Panc1 (cell line): ENCODE results near the gene SEC16A. TPM values are rescaled to one million over a fixed set of nuclear protein-coding genes. Genes with fewer than 3 reads are reported as not detected.

ENCODE experiments used
- ATAC-seq: fragments of 200-7000 bp; cut with Tn5 transposase; 2 replicates; pipeline ENCODE4 v1.9.1; 2020; ENCODE audit warnings: mild to moderate bottlenecking, moderate library complexity
- BruUV-seq: library from RNA; stranded (reverse); fragments of 400-500 nt; replicated peaks from 2 replicates; lab custom pipeline; 2021; lab: Mats Ljungman, UMichigan
- CTCF ChIA-PET: fragments of 300-600 bp; sonication (Branson Sonifier 250); formaldehyde crosslinking; loops from one replicate; lab custom pipeline; 2022; ENCODE audit warnings: antibody characterized with exemption; lab: Charles Lee
- POLR2A ChIA-PET: fragments of 300-600 bp; sonication (Branson Sonifier 250); formaldehyde crosslinking; loops from one replicate; lab custom pipeline; 2022; ENCODE audit warnings: antibody characterized with exemption; lab: Charles Lee
- DNase-seq: peaks from one replicate; pipeline ENCODE4 v3.0.0-alpha.2; 2010; ENCODE audit warnings: low read depth, low spot score
- H3K27ac ChIP-seq: 2 replicates; pipeline ENCODE4 v1.5.1; 2011; ENCODE audit warnings: mild to moderate bottlenecking, low read length, inconsistent platforms
- H3K27me3 ChIP-seq: fragments of 200-500 bp; sonication (Bioruptor generic); 2 replicates; pipeline ENCODE4 v1.6.0; 2014; ENCODE audit warnings: low read length, inconsistent platforms; ENCODE audit not compliant: control insufficient read depth, insufficient read depth
- H3K36me3 ChIP-seq: fragments of 200-500 bp; sonication (Bioruptor generic); 2 replicates; pipeline ENCODE4 v1.5.1; 2014; ENCODE audit warnings: inconsistent platforms, mild to moderate bottlenecking, low read length, moderate library complexity; ENCODE audit not compliant: control insufficient read depth, insufficient read depth
- H3K4me1 ChIP-seq: 2 replicates; pipeline ENCODE4 v1.5.1; 2011; ENCODE audit warnings: inconsistent platforms, mild to moderate bottlenecking, low read length, moderate library complexity; ENCODE audit not compliant: control insufficient read depth, insufficient read depth
- H3K4me3 ChIP-seq, 2 experiments: 2 replicates each; pipeline ENCODE4 v1.5.1; 2011 to 2012; ENCODE audit warnings: low read depth in 2 of 2, low read length in 2 of 2, mild to moderate bottlenecking in 2 of 2, inconsistent platforms in 1 of 2, moderate library complexity in 1 of 2
- H3K9me3 ChIP-seq: fragments of 200-500 bp; sonication (Bioruptor generic); 2 replicates; pipeline ENCODE4 v1.5.1; 2014; ENCODE audit warnings: low read depth, mild to moderate bottlenecking, inconsistent platforms, low read length, moderate library complexity; ENCODE audit not compliant: control insufficient read depth, insufficient read depth
- POLR2AphosphoS5 ChIP-seq: IDR thresholded peaks from 2 replicates; pipeline ENCODE4 v1.6.1; 2012; ENCODE audit warnings: mild to moderate bottlenecking, low read depth, low read length, moderate library complexity
- REST ChIP-seq, 2 experiments: IDR thresholded peaks; 2 replicates each; pipeline ENCODE4 v1.6.1; 2011 to 2012; ENCODE audit warnings: low read depth in 2 of 2, control low read depth in 1 of 2, low read length in 1 of 2, mild to moderate bottlenecking in 1 of 2, moderate library complexity in 1 of 2; ENCODE audit not compliant: insufficient read depth in 1 of 2
- SIN3A ChIP-seq: IDR thresholded peaks from 2 replicates; pipeline ENCODE4 v1.6.1; 2012; ENCODE audit warnings: low read depth, mild to moderate bottlenecking, low read length, moderate library complexity, borderline replicate concordance; ENCODE audit not compliant: insufficient read depth
- TCF7L2 ChIP-seq: IDR thresholded peaks from 2 replicates; pipeline ENCODE4 v1.6.1; 2011; ENCODE audit warnings: mild to moderate bottlenecking, low read depth, low read length, inconsistent platforms
- in situ Hi-C: cut with HindIII; loops from 2 replicates; pipeline ENCODE4 v1.10.0; 2016; ENCODE audit warnings: low sequenced_read_pairs, low pct_unique_long_range_greater_than_20kb
- intact Hi-C: fragments of 100-400 bp; cut with micrococcal nuclease; formaldehyde crosslinking; loops from one replicate; pipeline ENCODE4 v1.10.0; 2022; ENCODE audit not compliant: unreplicated experiment
- total RNA-seq: library from RNA; stranded (reverse); gene quantifications from one replicate; pipeline ENCODE4 v1.2.1, GENCODE V29; 2021; ENCODE audit not compliant: unreplicated experiment
- TF ChIP-seq, protein P1 (sequence below): fragments of 450-650 bp; IDR thresholded peaks from 2 replicates; pipeline ENCODE4 v1.5.1; 2017; ENCODE audit warnings: mild to moderate bottlenecking

Gene SEC16A
- total RNA-seq, 1 experiment from 2014 or later, result 76.5 TPM

DNA sequence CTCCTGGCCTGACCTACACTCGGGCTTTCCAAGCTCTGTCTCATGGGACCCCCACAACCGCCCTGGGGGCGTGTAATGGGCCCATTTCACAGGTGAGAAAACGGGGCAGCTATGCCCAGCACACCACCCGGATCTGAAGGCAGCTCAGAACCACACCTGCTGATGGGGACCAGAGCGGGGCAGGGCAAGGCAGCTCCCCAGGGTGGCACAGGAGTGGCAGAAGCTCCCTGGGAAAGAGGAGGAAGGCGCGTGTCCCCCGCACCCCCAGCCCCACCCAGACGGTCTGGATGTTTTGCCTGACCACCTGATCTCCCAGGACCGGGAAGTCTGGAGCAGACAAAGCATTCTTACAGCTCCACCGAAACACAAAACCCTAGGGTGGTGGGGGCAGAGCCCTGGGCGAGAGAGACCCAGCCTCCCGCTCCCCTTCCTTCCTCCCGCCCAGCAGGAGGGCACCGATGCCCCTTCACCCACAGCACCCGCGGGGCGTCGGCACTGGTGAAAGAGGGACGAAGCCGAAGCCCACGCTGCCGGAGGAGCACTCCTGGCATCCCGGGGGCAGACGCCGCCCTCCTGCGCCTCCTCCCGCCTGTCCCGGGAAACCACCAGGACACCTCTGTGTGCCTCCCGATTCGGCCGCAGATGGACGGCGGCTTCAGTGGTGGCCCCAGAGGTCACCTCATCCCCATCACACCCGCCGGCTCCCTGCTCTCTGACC lies 48.5 kb upstream of the SEC16A start:
- DNase-seq, result no peak
- in situ Hi-C loops (no loop called here), intact Hi-C loops (no loop called here)
- no peak for ATAC-seq
- Histone ChIP-seq H3K36me3 (no peaks in the 10 kb centered on the region), H3K27ac (no peak overlapping the region), H3K4me3 (no peak overlapping the region), H3K4me1 (peaks cover 37% of the 10 kb centered on the region), H3K9me3 (no peaks in the 10 kb centered on the region), H3K27me3 (no peaks in the 10 kb centered on the region)
- POLR2A ChIA-PET, result no interaction called here
- no peak for TF ChIP-seq POLR2AphosphoS5
- no peak for TF ChIP-seq SIN3A
- TF ChIP-seq REST (IDR thresholded peaks at IDR 0.05; ENCODE audit: insufficient read depth in 1 of 2, low read depth in 2 of 2, low read length in 1 of 2), result no peak
- TF ChIP-seq, protein P1, sequence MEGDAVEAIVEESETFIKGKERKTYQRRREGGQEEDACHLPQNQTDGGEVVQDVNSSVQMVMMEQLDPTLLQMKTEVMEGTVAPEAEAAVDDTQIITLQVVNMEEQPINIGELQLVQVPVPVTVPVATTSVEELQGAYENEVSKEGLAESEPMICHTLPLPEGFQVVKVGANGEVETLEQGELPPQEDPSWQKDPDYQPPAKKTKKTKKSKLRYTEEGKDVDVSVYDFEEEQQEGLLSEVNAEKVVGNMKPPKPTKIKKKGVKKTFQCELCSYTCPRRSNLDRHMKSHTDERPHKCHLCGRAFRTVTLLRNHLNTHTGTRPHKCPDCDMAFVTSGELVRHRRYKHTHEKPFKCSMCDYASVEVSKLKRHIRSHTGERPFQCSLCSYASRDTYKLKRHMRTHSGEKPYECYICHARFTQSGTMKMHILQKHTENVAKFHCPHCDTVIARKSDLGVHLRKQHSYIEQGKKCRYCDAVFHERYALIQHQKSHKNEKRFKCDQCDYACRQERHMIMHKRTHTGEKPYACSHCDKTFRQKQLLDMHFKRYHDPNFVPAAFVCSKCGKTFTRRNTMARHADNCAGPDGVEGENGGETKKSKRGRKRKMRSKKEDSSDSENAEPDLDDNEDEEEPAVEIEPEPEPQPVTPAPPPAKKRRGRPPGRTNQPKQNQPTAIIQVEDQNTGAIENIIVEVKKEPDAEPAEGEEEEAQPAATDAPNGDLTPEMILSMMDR, result no peak
- TF ChIP-seq TCF7L2, result no peak
- CTCF ChIA-PET, result no interaction called here
- BruUV-seq, result no TSS peak

DNA sequence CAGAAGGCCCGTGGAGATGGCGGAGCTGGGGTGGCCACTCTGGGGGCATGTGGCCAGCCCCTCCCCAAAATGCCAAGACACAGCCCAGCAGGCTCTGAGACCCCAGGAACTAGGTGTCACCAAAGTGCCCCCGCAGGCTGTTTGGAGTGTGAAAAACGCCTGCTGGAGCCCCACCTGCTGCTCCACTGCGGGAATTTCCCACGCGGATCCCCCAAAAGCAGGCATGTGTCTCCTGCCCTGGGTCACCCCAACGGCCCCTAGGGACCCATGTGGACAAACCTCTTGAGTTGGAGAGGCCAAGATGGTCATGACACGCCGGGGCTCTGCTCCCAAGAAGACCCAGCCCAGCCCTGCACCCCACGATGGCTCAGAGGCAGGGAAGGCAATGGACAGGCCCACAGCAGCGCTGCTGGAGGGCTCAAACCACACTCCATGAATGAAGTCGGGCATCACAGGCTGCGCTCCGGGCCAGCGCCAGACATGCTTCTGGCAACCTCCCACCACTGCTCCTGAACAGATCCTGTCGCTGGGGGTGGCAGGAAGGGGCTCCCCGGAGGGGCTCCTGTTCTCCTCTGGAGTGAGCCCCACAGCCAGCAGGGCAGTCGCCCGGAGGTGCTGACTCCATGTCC lies 47.7 kb upstream of the SEC16A start:
- TF ChIP-seq SIN3A (no peak), POLR2AphosphoS5 (no peak), TCF7L2 (no peak), REST (IDR thresholded peaks at IDR 0.05; ENCODE audit: insufficient read depth in 1 of 2, low read depth in 2 of 2, low read length in 1 of 2) (no peak)
- TF ChIP-seq, protein P1, result no peak
- Histone ChIP-seq H3K4me3 (no peak overlapping the region), H3K36me3 (no peaks in the 10 kb centered on the region), H3K9me3 (no peaks in the 10 kb centered on the region), H3K4me1 (peaks cover 43% of the 10 kb centered on the region), H3K27ac (no peak overlapping the region), H3K27me3 (no peaks in the 10 kb centered on the region)
- no peak for DNase-seq
- BruUV-seq, result no TSS peak
- ChIA-PET POLR2A (no interaction called here), CTCF (no interaction called here)
- intact Hi-C loops, result no loop called here
- ATAC-seq, result no peak
- in situ Hi-C loops, result no loop called here
